GM20431 (cell line): Measurements from ENCODE around the gene VPS33B.
"Not testable (repeated sequence)": the region's sequence is repeated elsewhere in the genome, so short reads cannot be mapped to it uniquely, and the experiment has no call there.

ENCODE experiments used
- in situ Hi-C: fragments of 300-500 bp; cut with MseI, MboI; formaldehyde crosslinking; loops from one replicate; pipeline ENCODE4 v1.15.0; 2020; ENCODE audit warnings: low sequenced_read_pairs; ENCODE audit not compliant: unreplicated experiment

Gene VPS33B

DNA sequence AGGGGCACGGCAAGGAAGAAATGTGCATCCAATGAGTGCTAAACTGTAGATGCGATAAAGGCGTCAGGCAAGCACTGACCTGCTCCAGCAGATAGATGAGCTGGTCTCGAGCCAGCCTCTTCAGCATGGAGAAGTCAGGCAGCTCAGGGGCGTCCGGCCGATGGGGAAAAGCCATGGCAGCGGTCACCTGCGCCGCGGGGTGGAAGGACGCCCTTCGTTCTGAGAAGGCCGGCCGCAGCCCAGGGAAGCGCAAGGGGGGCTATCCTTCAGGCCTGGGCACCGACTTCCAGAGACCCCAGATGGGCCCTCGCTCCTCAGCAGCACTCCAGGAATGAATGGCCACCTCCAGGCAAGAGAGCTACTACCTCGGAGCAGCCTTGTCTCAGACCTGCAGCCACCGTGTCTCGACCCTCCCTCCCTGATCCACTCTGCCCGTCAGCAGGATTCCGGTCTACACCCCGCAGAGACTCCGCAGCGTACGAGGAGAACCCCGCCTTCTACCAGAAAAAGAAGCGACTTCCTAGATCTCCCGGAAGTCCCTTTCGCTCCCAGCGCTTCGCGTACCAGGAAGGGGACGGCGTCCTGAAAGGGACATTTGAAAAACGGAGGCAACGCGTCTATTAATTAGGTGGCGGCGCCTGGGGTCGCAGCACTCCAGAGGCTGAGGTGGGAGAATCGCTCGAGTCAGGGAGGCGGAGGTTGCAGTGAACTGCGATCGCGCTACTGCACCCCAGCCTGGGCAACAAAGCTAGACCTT lies at the start of gene VPS33B:
TSS of gene VPS33B (minus strand) at position 520 of the 757 bp plus-strand sequence. CDS start at position 175, 345 bp downstream.
- in situ Hi-C loops = no loop called here

DNA sequence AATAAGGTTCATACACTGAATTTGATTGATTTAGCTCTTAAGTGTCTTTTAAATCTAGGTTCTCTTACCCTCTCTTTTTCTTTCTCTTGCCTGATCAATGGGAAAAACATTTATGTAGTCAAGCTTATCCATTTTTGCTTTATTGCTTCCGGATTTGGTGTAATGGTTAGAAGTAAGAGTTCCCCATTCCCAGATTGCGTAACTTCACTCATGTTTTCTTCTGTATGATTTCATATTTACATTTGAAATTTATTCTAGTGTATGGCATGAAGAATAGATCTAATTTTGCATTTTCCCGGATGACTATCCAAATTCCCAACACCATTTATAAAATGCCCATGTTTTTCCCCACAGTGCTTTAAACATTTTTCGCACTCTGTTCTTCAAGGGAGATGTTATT lies 49.8 kb upstream of the VPS33B start:
- in situ Hi-C loops = loop anchor here (25.0 kb wide), 1 partner anchor 165 kb away; no protein-coding TSS in a partner anchor

DNA sequence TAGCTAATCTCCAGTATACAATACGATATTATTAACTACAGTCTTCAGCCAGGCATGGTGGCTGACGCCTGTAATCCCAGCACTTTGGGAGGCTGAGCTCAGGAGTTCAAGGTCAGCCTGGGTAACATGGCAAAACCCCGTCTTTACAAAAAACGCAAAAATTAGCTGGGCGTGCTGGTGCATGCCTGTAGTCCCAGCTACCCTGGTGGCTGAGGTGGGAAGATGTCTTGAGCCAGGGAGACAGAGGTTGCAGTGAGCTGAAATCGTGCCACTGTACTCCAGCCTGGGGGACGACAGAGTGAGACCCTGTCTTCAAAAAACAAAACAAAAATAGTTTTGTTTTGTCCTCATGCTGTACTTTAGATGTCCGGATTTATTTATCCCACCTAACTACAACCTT lies 48.5 kb upstream of the VPS33B start:
- in situ Hi-C loops = loop anchor here (25.0 kb wide), 1 partner anchor 166 kb away; no protein-coding TSS in a partner anchor

DNA sequence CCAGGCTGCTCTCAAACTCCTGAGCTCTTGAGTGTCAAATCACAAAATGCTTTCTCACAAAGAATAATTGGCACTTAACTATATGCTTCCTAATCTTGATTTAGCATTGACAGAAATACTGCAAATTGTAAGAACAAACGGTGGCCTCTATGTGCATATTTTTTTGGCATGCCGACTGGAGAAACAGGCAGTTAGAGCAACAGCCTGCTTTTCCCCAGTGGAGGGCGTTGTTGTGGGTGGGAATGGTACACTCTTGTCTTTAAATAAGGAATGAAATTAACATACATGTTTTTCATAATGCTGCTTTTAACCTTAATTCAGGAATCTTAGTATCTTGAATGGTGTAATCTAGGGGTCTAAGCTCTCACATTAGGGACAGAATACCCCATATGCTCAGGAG lies 46.6 kb upstream of the VPS33B start:
- in situ Hi-C loops = loop anchor here (25.0 kb wide), 1 partner anchor 168 kb away; no protein-coding TSS in a partner anchor

DNA sequence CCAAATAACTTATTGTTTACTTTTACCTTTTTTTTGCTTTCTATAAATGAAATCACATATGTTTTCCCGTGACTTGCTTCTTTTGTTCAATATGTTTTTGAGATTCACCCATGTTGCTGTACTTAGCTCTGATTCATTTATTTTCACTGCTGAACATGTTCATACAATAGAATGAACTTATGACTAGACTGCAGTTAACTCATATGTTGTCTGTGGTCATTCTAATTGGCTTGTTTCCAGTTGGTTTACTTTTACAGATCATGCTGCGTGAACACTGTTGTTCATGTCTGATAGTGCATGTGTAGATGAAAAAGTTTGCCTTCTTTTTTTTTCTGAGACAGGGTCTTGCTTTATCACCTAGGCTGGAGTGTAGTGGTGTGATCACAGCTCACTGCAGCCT lies 46.0 kb upstream of the VPS33B start:
- in situ Hi-C loops = loop anchor here (25.0 kb wide), 1 partner anchor 169 kb away; no protein-coding TSS in a partner anchor

DNA sequence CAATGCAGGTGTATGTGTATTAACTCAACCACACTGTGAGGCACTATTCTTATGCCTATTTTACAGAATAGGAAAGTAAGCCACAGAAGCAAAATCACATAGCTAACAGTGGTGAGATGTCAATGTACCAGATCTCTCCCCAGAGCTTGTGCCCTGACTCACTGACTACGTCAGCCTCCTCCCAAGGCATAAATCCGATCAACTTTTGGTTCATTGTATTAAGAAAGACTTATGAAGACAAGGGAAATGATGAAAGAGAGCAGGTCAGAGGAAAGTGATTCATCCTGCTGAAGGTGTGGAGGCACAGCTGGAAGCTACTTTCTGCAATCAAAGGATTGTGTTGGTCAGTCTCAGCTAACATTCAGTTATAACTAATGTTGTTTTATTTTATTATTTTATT lies 44.6 kb upstream of the VPS33B start:
- in situ Hi-C loops = loop anchor here (25.0 kb wide), 1 partner anchor 170 kb away; no protein-coding TSS in a partner anchor

DNA sequence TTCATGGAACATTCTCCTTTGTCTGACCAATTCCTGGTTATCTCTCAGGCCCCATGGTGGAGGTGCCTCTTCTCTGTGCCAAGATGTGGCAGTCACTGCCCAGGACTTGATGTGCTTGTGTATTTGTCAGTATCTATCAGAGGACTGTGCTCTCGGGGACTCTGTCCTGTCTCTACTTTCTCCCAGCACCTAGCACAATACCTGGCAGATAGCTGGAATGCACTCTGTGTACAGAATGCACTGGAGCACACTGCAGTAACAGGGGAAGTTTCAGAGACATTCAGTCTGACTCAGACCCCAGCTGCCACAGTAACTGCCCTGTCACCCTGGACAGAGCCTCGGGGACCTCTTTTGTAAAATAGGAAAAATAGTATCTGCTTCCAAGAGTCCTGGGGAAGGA lies 43.1 kb upstream of the VPS33B start:
- in situ Hi-C loops = loop anchor here (25.0 kb wide), 1 partner anchor 172 kb away; no protein-coding TSS in a partner anchor

DNA sequence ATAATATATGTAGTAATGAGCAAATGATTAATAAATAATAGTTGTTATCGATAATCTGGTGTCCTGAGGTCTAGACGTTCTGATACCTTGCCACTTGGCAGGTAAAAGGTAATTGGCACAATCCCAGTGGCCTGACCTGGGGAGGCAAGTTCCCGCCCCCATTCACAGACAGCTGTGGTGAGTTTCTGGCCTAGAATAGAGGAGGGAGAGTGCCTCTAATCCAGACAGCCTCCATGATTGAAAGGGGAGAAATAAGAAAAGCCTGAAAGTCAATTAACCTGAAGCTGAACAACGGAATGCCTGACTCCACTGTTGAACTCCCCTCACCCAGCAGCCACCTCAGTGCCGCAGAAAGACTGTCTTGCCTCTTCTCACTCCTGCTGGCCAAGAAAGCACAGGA lies 39.6 kb upstream of the VPS33B start:
- in situ Hi-C loops = loop anchor here (25.0 kb wide), 1 partner anchor 175 kb away; no protein-coding TSS in a partner anchor

DNA sequence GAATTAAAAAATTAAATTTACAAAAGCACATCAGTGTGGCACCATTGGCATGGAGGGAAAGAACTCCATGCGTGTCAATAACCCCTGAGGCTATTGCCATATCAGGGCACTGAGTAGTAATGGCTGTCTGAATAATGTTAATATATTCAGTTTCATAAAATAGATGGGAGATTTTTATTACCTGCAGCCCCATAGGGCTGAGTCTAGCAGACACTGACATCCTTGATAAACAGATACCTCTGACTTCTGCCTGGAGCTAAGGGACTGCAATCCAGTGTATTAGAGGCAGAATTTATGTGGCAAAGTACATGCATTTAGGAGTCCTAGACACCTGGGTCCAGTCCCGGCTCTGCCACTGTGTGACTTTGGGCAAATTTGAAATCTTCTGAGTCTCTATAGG lies 38.8 kb upstream of the VPS33B start:
- in situ Hi-C loops = loop anchor here (25.0 kb wide), 1 partner anchor 176 kb away; no protein-coding TSS in a partner anchor

DNA sequence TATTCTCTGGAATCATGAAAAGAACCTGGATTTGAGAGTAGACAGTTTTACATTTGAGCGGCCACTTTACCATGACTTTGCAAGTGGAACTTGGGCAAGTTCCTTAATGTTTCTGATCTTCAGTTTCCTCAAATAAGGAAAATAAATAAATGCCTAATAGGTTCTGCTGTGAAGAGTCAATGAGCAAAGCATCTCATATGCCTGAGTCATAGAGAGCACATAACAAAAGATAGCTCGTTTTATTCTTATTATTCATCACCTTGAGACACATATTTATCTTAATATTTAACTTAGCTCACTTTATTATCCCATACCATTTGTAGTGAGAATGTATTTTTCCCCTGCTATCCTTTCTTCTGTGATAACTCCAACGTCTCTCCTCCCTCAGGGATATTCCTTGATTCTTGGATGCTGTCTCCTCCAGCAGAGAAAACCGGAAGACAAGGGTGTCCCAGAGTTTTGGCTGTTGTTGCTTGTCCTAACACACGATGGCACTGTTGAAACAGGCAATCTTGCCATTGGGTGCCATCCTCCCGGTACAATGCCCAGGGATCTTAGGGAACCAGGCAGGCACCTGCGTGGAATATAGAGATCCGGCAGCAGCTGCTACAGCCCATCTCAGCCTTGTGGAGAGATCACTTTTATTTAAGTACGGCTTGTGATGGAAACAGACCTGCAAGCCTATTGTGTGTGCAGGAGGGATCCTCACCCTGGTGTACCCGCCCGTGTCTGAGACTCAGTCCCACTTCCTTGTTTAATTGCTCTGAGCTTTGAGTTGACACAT lies 33.3 kb upstream of the VPS33B start:
- in situ Hi-C loops = loop anchor here (25.0 kb wide), 1 partner anchor 182 kb away; no protein-coding TSS in a partner anchor

DNA sequence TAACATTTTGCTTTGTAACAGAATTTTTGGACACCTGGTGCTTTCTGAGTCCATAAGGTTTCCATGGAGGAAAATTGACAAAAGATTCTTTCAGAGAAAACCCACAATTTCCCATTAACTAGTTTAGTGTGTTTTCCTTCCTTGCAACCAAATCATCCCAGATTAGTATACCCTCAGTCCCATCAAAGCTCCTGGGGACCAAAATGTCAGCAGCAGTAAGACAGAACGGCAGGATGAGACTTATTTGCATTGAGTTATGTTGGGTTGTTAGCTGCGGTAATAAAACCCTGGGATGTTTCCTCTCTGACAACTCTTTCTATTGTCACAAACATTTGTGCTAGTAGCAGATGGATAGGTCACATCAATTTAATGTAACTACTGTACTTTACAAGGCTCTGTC lies 32.4 kb upstream of the VPS33B start:
- in situ Hi-C loops = loop anchor here (25.0 kb wide), 1 partner anchor 182 kb away; no protein-coding TSS in a partner anchor

DNA sequence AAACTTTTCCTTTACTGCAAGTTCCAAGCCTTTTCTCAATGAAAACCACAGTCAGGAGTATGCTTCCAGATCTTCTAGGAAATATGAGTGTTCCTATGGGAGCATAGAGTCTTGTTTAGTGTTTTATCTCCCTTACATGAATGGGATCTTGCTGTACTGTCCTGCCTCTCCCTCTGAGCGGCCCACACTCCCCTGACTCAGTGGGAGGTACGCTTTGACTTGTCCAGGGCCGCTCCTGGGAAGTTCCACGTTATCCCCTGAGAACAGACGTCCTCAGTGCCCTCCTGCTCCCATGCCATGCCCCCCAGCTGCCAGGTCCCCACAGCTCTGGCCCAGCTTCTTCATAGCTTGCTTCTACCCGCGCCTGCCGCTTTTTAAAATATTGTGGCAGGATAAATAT lies 28.9 kb upstream of the VPS33B start:
- in situ Hi-C loops = loop anchor here (25.0 kb wide), 1 partner anchor 186 kb away; no protein-coding TSS in a partner anchor

DNA sequence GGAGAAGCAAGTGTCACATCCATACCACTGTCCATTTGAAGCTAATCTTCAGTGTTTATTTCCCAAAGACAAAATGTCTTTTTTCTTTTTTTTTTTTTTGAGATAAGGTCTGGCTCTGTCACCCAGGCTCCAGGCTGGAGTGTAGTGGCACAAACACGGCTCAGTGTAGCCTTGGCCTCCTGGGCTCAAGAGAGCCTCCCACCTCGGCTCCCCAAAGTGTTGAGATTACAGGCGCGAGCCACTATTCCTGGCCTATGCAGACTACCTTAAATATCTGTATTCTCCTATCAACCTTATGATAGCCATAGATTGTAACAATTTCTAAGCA lies 27.7 kb upstream of the VPS33B start:
- in situ Hi-C loops = loop anchor here (25.0 kb wide), 1 partner anchor 187 kb away; no protein-coding TSS in a partner anchor

DNA sequence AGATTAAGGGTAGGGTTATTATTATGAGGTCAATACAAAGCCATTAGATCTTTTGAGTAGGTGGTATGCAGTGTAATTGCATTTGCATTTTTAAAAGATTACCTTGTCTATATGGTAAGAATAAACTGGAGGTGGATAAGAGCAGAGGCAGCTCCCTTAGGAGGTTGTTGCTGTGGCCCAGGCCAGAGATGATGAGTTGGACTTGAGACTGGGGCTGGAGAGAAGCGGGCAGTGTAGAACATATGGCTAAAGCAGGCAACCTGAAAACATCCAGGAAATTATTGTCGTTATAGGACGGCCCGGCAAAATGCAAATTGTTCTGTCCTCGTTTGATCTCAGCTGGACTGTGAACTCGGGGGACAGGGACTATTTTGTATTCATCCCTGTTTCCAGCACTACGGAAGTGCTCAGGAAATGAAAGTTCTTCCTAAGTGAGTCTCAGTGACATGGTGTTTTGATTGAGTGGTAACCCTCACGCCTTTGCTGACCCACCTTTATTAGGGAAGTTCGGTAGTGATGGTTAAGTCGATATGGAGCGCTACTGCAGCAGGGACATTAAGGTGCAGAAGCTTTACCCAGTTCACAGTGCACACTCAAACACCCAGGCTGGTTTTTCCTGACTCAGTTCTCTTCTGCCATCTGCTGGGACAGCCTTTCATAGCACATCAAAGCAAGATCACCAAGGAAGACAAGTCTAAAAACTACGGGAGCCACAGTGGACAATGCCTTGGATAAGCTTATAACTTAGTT lies 27.2 kb upstream of the VPS33B start:
- in situ Hi-C loops = loop anchor here (25.0 kb wide), 1 partner anchor 188 kb away; no protein-coding TSS in a partner anchor

DNA sequence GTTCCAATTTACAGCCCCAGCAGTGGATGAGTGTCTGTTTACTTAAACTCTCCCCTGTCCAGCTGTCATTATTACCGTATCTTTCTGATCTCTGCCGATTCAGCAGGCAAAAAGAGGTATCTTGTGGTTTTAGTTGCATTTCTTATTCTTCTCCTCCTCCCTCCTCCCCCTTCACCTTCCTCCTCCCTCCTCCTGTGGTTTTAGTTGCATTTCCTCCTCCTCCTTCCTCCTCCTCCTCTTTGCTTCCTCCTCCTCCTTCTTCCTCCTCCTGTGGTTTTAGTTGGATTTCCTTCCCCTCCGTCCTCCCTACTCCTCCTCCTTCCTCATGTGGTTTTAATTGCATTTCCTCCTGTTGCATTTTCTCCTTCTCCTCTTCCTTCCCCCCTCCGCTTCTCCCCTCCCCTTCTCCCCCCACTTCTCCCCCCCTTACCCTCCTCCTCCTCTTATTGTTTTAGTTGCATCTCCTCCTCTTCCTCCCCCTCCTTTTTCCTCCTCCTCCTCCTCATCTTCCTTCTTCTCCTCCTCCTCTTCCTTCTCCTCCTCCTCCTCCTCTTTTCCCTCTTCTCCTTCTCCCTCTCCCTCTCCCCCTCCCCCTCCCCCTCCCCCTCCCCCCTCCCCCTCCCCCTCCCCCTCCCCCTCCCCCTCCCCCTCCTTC lies 25.3 kb upstream of the VPS33B start:
- in situ Hi-C loops = no loop called here

DNA sequence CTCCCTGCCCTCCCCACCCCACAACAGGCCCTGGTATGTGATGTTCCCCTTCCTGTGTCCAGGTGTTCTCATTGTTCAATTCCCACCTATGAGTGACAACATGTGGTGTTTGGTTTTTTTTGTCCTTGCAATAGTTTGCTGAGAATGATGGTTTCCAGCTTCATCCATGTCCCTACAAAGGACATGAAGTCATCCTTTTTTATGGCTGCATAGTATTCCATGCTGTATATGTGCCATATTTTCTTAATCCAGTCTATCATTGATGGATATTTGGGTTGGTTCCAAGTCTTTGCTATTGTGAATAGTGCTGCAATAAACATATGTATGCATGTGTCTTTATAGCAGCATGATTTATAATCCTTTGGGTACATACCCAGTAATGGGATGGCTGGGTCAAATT lies 23.7 kb upstream of the VPS33B start:
- in situ Hi-C loops = not testable (repeated sequence)

DNA sequence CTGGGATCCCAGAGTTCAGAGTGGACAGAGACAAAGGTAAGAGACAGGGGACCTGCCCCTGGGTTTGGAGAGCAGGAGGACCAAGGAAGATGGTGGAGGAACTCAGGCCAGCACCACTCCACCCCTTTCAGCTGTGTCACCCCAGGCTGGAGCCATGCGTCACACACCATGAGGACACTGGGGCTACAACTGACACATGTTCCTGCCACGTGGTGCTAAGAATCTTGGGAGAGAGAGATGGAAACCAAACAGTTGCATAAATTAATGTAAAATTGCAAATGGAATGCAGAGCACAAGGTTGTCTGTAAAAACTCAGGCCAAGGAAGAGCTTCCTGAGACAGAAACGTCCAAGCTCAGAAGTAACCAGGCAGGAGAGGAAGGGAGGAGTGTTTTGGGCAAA lies 22.7 kb upstream of the VPS33B start:
- in situ Hi-C loops = no loop called here

DNA sequence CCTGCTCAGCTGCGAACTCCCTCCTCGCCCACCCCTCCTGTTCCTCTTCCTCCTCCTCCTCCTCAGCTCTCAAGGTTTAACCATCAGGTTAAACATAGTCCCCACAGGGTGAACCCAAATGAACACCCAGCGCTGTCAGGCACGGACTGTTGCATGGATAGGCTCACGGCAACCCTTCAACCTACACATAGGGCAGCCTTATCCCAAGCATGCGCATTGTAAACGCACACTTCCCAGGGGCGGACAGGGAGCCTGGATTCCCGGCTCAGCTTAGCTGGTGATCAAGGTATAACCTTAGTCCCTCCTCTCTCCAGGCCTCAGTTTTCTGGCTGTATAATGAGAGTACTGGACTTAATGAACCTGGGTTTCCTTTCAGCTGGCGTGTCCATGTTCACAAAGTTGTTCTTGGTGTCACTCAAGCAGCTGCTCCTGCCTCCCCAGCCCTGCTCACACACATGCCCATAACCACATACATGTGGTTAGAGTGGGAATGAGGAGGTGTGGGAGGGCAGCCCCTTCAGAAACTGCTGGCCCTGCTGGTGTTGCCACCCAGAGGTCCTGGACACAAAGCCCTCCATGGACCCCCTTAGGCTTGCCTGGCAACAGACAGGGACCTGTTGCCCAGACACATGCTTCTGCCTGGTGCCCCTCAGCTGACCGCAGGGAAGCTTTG lies 20.9 kb upstream of the VPS33B start:
- in situ Hi-C loops = no loop called here

DNA sequence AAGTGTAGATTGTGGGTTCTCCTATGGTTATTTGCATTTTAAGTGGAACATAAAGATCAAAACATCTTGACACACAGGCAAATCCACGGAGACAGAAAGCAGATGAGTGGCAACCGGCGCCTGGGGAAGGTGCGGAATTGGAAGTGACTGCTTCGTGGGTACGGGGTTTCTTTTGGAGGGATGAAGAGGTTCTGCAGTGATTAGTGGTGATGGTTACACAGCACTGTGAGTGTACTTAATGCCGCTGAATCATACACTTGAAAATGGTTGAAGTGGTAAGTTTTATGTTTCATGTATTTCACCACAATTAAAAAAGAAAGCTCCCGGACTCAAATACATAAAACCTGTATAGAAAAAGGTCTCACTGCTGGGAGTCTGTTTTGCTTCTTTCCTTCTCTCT lies 18.5 kb upstream of the VPS33B start:
- in situ Hi-C loops = no loop called here
